Measurements from ENCODE around the gene HTRA3.

The HTRA3 gene

GRCh38 chr4:8291036-8291682, 21.6 kb downstream of the HTRA3 start:
- H2AFZ ChIP-seq (ENCODE audit: low read depth, low read length, severe bottlenecking), result no peak overlapping the region

GRCh38 chr4:8291701-8292477, 22.3 kb downstream of the HTRA3 start:
- Histone ChIP-seq H3F3A (ENCODE audit: insufficient read depth) (no peaks in the 10 kb centered on the region), H3K4me2 (ENCODE audit: low read depth, low read length, poor library complexity, severe bottlenecking) (no peak overlapping the region), H3K9me2 (replicated peaks; ENCODE audit: insufficient read depth, low read length) (no peaks in the 10 kb centered on the region), H3K79me2 (ENCODE audit: insufficient read depth, low read length) (no peaks in the 10 kb centered on the region), H3K9ac (ENCODE audit: low read length) (no peak overlapping the region), H3K27ac (ENCODE audit: low read depth, low read length) (no peak overlapping the region), H4K20me1 (ENCODE audit: low read depth, low read length) (no peaks in the 10 kb centered on the region), H3K9me3 (ENCODE audit: insufficient read depth, low read length) (no peaks in the 10 kb centered on the region), H3K4me3 (ENCODE audit: insufficient read depth, low read length, poor library complexity, severe bottlenecking) (no peak overlapping the region), H2AFZ (ENCODE audit: low read depth, low read length, severe bottlenecking) (no peak overlapping the region), H3K36me3 (ENCODE audit: low read length) (no peaks in the 10 kb centered on the region), H3K27me3 (ENCODE audit: low read length) (no peaks in the 10 kb centered on the region)
- TF ChIP-seq, protein P1, sequence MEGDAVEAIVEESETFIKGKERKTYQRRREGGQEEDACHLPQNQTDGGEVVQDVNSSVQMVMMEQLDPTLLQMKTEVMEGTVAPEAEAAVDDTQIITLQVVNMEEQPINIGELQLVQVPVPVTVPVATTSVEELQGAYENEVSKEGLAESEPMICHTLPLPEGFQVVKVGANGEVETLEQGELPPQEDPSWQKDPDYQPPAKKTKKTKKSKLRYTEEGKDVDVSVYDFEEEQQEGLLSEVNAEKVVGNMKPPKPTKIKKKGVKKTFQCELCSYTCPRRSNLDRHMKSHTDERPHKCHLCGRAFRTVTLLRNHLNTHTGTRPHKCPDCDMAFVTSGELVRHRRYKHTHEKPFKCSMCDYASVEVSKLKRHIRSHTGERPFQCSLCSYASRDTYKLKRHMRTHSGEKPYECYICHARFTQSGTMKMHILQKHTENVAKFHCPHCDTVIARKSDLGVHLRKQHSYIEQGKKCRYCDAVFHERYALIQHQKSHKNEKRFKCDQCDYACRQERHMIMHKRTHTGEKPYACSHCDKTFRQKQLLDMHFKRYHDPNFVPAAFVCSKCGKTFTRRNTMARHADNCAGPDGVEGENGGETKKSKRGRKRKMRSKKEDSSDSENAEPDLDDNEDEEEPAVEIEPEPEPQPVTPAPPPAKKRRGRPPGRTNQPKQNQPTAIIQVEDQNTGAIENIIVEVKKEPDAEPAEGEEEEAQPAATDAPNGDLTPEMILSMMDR (IDR thresholded peaks at IDR 0.05; ENCODE audit: insufficient read depth, low read length, poor library complexity, severe bottlenecking), result no peak
- TF ChIP-seq EZH2phosphoT487 (conservative IDR thresholded peaks at IDR 0.05; ENCODE audit: low read length), result no peak

More at GRCh38 chr4:8291036-8291682, 21.6 kb downstream of the HTRA3 start:
- H3K4me2 ChIP-seq (ENCODE audit: low read depth, low read length, poor library complexity, severe bottlenecking), result no peak overlapping the region
- H3K9me3 ChIP-seq (ENCODE audit: insufficient read depth, low read length), result no peaks in the 10 kb centered on the region
- TF ChIP-seq EZH2phosphoT487 (conservative IDR thresholded peaks at IDR 0.05; ENCODE audit: low read length), result no peak
- H3K27ac ChIP-seq (ENCODE audit: low read depth, low read length), result no peak overlapping the region
- H3K9ac ChIP-seq (ENCODE audit: low read length), result no peak overlapping the region
- no peaks in the 10 kb centered on the region for H3K27me3 ChIP-seq (ENCODE audit: low read length)
- H3K36me3 ChIP-seq (ENCODE audit: low read length), result no peaks in the 10 kb centered on the region
- no peak overlapping the region for H3K4me3 ChIP-seq (ENCODE audit: insufficient read depth, low read length, poor library complexity, severe bottlenecking)
- no peaks in the 10 kb centered on the region for H4K20me1 ChIP-seq (ENCODE audit: low read depth, low read length)
- H3K79me2 ChIP-seq (ENCODE audit: insufficient read depth, low read length), result no peaks in the 10 kb centered on the region
- no peaks in the 10 kb centered on the region for H3F3A ChIP-seq (ENCODE audit: insufficient read depth)
- no peaks in the 10 kb centered on the region for H3K9me2 ChIP-seq (replicated peaks; ENCODE audit: insufficient read depth, low read length)

DNA sequence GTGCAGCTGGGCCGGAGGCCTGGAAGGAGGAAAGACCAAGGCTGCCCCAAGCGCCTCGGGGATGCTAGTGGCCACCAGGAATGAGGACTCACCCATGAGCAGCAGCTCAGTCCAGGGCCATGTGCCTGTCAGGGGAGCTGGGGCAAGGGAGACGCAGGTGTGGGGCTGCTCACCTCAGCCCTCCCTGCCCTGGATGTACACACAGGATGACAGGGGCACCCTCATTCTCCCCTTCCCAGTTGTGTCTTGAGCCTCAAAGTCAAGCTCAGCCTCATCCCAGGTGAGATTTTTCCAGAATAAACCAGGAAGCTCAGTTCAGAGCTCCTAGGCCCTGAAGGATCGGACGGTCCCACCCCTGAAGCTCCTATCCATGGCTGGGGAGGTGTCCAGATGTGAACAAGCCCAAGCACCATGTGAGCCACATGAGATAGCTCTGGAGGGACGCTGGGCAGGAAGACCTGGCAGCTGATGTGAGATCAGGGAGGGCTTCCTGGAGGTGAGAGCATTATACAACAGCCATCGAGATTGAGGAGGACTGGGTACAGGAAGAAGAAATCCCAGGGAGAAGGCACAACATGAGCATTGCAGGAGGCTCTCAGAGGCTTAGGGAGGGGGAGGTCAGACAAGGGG, 23.0 kb downstream of the HTRA3 start:
- Histone ChIP-seq H3K27ac (ENCODE audit: low read depth, low read length) (no peak overlapping the region), H3K36me3 (ENCODE audit: low read length) (no peaks in the 10 kb centered on the region), H3K4me2 (ENCODE audit: low read depth, low read length, poor library complexity, severe bottlenecking) (no peak overlapping the region), H3K27me3 (ENCODE audit: low read length) (no peaks in the 10 kb centered on the region), H3F3A (ENCODE audit: insufficient read depth) (no peaks in the 10 kb centered on the region), H3K9ac (ENCODE audit: low read length) (no peak overlapping the region), H2AFZ (ENCODE audit: low read depth, low read length, severe bottlenecking) (no peak overlapping the region), H4K20me1 (ENCODE audit: low read depth, low read length) (no peaks in the 10 kb centered on the region), H3K79me2 (ENCODE audit: insufficient read depth, low read length) (no peaks in the 10 kb centered on the region), H3K9me3 (ENCODE audit: insufficient read depth, low read length) (no peaks in the 10 kb centered on the region), H3K4me3 (ENCODE audit: insufficient read depth, low read length, poor library complexity, severe bottlenecking) (no peak overlapping the region), H3K9me2 (replicated peaks; ENCODE audit: insufficient read depth, low read length) (no peaks in the 10 kb centered on the region)
- TF ChIP-seq, protein P1 (IDR thresholded peaks at IDR 0.05; ENCODE audit: insufficient read depth, low read length, poor library complexity, severe bottlenecking), result no peak
- TF ChIP-seq EZH2phosphoT487 (conservative IDR thresholded peaks at IDR 0.05; ENCODE audit: low read length), result no peak

Data from SU-DHL-6 (cell line).